Stimulated activated CD8-positive, alpha-beta memory T cell treated with anti-CD3 and anti-CD28 coated beads, Interleukin-12 subunit alpha, Interleukin-12 subunit beta, amount 100 ng/mL, for 1 hour (primary cell): Measurements from ENCODE around the gene DGKG.

Experiments
- DNase-seq: peaks from one replicate; pipeline ENCODE4 v3.0.0-alpha.2; 2020; ENCODE audit warnings: low read depth

The DGKG gene

GRCh38 chr3:186241910-186242821 is 119.9 kb downstream of the DGKG start:
- no peak for DNase-seq

GRCh38 chr3:186239321-186239720 is 122.7 kb downstream of the DGKG start:
- DNase-seq: no peak

DNA sequence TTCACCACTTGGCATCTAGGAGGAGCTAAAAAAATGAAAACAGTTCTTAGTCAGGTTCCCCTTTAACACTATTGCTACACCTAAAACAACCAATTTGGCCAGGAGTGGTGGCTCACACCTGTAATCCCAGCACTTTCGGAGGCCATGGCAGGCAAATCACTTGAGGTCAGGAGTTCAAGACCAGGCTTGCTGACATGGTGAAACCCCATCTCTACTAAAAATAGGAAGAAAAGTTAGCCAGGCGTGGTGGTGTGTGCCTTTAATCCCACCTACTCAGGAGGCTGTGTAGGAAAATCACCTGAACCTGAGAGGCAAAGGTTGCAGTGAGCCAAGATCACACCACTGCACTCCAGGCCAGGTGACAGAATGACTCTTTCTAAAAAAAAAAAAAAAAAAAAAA is 124.1 kb downstream of the DGKG start:
- DNase-seq: no peak

GRCh38 chr3:186236357-186237020 is 125.5 kb downstream of the DGKG start:
- DNase-seq: no peak

GRCh38 chr3:186235554-186235953 is 126.5 kb downstream of the DGKG start:
- DNase-seq: no peak

DNA sequence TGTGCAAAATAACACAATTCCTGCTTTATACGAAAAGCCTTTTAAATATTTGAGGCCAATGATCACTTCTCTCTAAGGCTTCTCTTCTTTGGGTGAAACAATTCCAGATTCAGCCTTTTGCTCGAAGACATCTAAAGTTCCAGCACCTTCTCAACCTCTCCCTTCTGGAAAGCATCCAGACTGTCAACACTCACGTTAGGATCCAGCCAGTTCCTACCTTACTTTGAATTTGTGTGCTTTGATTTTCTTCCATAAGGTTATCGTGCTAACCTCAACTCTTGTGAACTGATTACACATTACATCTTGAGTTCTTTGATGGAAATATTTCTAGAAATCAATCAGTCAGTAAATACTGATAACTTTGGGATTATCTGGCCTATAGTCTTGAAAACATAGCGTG is 127.9 kb downstream of the DGKG start:
- no peak for DNase-seq

DNA sequence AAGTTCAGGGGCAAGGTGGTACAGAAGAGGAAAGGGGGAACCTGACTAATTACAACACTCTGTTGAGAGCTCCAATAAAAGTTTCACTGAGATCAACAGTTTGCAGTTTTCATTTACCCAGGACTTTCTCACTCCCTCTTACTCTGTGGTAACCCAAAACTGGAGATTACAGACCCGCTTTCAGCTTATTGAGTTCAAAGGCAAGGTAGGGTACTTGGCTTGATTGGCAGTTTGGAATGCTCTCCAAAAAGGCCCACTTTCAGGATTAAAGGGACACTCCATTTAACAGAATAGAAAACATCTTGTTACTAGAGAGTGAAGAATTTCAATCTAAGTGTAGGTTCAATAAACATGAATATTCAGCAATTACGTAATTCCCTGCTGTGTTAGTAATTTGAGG is 135.6 kb downstream of the DGKG start:
- DNase-seq: no peak

DNA sequence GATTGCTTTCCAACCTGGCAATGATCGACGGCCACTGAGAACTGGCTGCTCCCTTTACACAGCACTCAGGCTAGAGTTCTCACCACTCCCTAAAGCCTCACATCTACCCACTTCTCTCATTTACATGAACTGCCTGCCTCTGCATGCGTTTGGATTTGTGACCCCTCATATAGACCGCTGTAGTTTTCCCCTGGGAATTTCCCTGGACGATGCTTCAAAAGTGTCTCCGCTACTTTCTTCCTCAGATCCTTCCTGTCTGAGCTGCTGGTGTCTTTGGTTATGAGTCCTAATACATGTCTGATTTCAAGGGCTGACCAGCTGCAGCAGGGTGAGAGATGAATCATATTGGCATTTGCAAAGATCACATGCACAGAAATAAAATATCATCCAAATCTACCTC is 136.4 kb downstream of the DGKG start:
- DNase-seq: no peak

DNA sequence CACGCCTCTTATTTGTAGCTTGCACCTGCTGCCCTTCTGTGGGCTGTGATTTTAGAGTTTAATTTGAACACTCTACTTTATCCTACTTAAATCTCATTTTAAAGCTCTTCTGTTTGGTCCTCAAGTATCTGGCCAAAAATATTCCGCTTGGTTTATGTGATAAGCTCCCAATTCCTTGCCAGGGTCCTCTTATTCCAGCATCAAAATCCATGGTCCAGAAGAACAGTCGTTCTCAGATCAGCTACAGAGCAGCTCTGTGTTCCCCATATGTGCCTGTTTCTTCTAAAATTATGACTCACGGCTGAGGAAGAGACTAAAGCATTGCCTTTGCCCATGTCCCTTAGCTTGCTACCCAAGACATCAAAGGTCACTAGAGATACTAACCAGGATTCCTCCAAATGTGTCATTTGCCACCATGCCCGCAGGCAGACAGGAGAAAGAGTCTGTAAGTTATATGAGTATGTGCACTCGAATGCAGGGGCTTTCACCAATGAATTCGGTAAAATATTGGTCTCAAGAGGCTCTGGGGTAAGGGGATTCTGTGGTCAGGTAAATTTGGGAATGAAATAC is 137.9 kb downstream of the DGKG start:
- no peak for DNase-seq

- DNase-seq: no peak
Measured at GRCh38 chr3:186223476-186223875, 138.6 kb downstream of the DGKG start.

DNA sequence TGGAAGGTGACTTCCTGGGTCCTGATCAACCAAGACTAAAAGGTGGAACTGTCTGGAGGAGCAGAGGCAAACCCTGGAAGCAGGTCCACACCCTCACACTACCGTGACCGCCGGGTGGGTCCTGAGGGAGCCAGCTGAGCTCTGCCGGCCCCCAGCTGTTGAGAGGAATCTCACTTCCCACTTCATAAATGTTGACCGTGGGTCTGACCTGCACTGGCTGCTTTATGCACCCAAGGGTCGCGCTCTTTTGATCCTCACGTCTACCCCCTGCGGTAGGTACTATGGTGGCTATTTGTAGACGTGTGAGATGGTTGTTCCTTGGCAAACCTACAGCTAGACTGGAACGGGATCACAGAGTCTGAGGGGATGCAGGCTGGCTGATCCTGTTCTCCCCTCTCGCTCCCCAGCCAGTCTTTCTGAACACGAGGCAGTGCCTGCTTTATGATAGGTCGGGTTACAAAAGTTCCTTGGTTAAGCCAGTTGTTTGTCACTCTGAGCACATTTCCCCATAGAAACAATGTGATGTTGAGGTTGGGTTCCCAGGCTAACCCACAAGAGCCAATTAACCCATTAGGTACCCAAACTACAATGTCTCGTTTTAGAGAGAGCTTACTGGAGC is 140.2 kb downstream of the DGKG start:
- DNase-seq: no peak

DNA sequence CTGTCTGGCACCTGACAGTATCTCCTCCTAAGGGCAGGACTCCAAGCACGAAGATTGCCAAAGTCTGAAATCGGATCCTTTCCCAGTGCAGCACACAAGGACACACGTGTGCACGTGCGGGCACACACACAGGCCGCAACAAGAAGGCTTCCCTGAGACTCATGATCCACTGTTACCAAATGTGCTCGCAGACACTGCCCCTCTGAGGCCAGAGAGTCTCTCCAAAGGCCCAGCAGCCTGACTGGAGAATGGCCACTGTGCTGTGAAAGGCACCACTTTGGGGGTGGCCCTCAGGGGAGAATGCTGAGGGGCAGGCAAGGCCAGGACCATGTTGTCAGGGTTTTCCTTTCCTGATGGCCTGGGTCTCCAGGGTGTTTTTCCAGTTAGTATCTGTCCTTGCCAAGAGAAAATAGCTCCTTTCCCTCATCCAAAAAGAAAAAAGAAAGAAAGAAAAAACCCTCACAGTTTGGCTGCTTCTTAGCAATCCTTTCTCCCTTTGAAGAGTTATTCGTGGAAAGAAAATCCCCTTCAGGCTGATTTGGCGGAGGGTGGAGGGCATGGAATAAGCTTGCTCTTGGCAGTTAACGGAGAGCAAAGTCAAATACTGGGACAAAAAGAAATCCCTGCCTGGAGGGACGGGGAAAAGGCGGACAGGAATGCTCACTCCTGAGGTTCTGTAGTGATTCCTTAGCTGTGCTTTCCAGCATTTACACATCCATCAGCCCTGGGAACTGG is 141.0 kb downstream of the DGKG start:
- DNase-seq: no peak

DNA sequence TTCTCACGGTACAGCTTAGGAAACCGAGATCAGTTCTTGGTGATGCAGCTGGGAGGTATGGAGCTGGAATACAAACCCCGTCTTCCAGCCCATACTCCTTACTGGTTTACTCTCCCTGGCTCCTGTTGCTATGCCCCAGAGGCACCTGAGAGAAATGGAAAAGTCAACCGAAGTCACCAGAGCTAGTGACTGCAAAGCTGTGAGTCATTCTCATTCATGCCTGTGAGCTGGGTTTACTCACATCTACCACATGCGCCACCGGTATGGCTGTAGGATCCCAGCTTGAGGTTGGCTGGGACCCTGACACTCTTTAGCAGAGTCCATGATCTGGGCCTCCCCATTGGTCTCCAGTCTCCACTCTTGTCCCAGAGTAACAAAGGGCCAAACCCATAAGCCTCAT is 141.7 kb downstream of the DGKG start:
- DNase-seq: no peak

- no peak for DNase-seq
Measured at GRCh38 chr3:186219211-186219638, 142.8 kb downstream of the DGKG start.

GRCh38 chr3:186218421-186218820 is 143.6 kb downstream of the DGKG start:
- no peak for DNase-seq

- no peak for DNase-seq
Measured at GRCh38 chr3:186217820-186218164, 144.2 kb downstream of the DGKG start.

GRCh38 chr3:186216900-186217819 is 144.9 kb downstream of the DGKG start:
- no peak for DNase-seq

GRCh38 chr3:186214670-186215069 is 147.4 kb downstream of the DGKG start:
- DNase-seq: no peak

DNA sequence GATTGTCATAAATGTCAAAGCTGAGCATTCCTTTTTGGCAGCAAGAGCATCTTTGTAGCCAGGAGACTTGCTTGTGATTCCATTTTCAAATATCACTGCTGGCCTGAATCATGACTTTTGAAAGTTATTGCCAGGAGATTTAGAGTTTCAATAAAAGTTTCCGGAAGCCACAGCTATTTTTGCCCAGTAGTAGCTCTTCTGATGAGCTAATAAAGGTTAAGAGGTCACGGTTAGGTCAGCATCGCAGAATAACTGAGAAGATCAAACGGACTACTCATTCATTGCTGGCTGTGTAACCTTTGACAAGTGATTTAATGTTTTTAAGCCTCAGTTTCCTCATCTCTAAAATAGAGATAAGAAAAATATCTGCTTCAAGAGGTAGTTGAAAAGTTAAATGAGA is 148.1 kb downstream of the DGKG start:
- DNase-seq: no peak

GRCh38 chr3:186212611-186213010 is 149.4 kb downstream of the DGKG start:
- no peak for DNase-seq
